GM18858 (cell line): ENCODE measurements around the gene RASSF4.

Experiments used
- ATAC-seq: cut with Tn5 transposase; IDR thresholded peaks from one replicate; pipeline ENCODE4 v1.9.1; 2021; ENCODE audit not compliant: unreplicated experiment

The RASSF4 gene

GRCh38 chr10:44959247-44960087, at the start of gene RASSF4:
Gene RASSF4, plus strand, starts transcription at chr10:44959802. Its CDS starts 10,401 bp downstream, at chr10:44970203.
- peak; percentile 84 for ATAC-seq

- ATAC-seq = no peak
Measured at GRCh38 chr10:44909910-44910309, 49.7 kb upstream of the RASSF4 start.

- no peak for ATAC-seq
Measured at GRCh38 chr10:44910602-44911001, 49.0 kb upstream of the RASSF4 start.

- no peak for ATAC-seq
Measured at GRCh38 chr10:44911081-44911540, 48.5 kb upstream of the RASSF4 start, which contains the start of gene TMEM72. Gene TMEM72, plus strand, starts transcription at chr10:44911337. Its CDS starts 176 bp downstream, at chr10:44911513.

GRCh38 chr10:44911951-44912350, 47.7 kb upstream of the RASSF4 start:
- no peak for ATAC-seq

- no peak for ATAC-seq
Measured at GRCh38 chr10:44913350-44914081, 46.1 kb upstream of the RASSF4 start.

- no peak for ATAC-seq
Measured at GRCh38 chr10:44914891-44915290, 44.7 kb upstream of the RASSF4 start.

- no peak for ATAC-seq
Measured at GRCh38 chr10:44916429-44916828, 43.2 kb upstream of the RASSF4 start.

- ATAC-seq = no peak
Measured at GRCh38 chr10:44917848-44918247, 41.8 kb upstream of the RASSF4 start.

- no peak for ATAC-seq
Measured at GRCh38 chr10:44920252-44920651, 39.4 kb upstream of the RASSF4 start.

GRCh38 chr10:44921061-44921460, 38.5 kb upstream of the RASSF4 start:
- ATAC-seq = no peak

GRCh38 chr10:44921506-44921905, 38.1 kb upstream of the RASSF4 start:
- ATAC-seq = no peak

- no peak for ATAC-seq
Measured at GRCh38 chr10:44922021-44922420, 37.6 kb upstream of the RASSF4 start.

GRCh38 chr10:44922796-44923545, 36.6 kb upstream of the RASSF4 start:
- no peak for ATAC-seq

- ATAC-seq = no peak
Measured at GRCh38 chr10:44923611-44924010, 36.0 kb upstream of the RASSF4 start.

GRCh38 chr10:44924261-44925040, 35.2 kb upstream of the RASSF4 start:
- no peak for ATAC-seq

GRCh38 chr10:44925224-44925623, 34.4 kb upstream of the RASSF4 start:
- no peak for ATAC-seq

GRCh38 chr10:44925811-44926750, 33.5 kb upstream of the RASSF4 start:
- no peak for ATAC-seq

- no peak for ATAC-seq
Measured at GRCh38 chr10:44926751-44927351, 32.8 kb upstream of the RASSF4 start.
